Left lung (tissue), 10 donors: ENCODE data around the gene KAT2B. TPM values are rescaled to one million over a fixed set of nuclear protein-coding genes. Genes with fewer than 3 reads are reported as not detected.

Experiments
- ATAC-seq: fragments of 200-7000 bp; cut with Tn5 transposase; one replicate; pipeline ENCODE4 v1.9.1; 2020; ENCODE audit warnings: moderate library complexity
- DNase-seq, 4 donors: peaks; one replicate each; pipeline ENCODE4 v3.0.0-alpha.2; 2013 to 2020
- H3K27ac ChIP-seq, 2 donors: fragments of 200-600 bp; sonication (generic) in 1 of 2; one replicate each; pipeline versions ENCODE4 v1.5.0 to v1.8.0; 2020 to 2021
- H3K27me3 ChIP-seq, 2 donors: fragments of 200-600 bp; sonication (generic) in 1 of 2; one replicate each; pipeline versions ENCODE4 v1.5.0 to v1.8.0; 2020 to 2021
- H3K36me3 ChIP-seq, 2 donors: fragments of 200-600 bp; sonication (generic) in 1 of 2; one replicate each; pipeline versions ENCODE4 v1.5.0 to v1.8.0; 2020 to 2021
- H3K4me1 ChIP-seq, 2 donors: fragments of 200-600 bp; one replicate each; pipeline ENCODE4 v1.8.0; 2021
- H3K4me3 ChIP-seq, 2 donors: fragments of 200-600 bp; sonication (generic) in 1 of 2; one replicate each; pipeline versions ENCODE4 v1.5.0 to v1.8.0; 2020 to 2021; ENCODE audit warnings: mild to moderate bottlenecking in 1 of 2
- H3K9me3 ChIP-seq, 2 donors: fragments of 200-600 bp; sonication (generic) in 1 of 2; one replicate each; pipeline versions ENCODE4 v1.5.0 to v1.8.0; 2020 to 2021
- intact Hi-C, 2 donors: fragments of 100-400 bp; cut with DNase I; formaldehyde crosslinking; loops; one replicate each; pipeline versions ENCODE4 v1.11.2 to v1.14.2; 2022
- polyA plus RNA-seq, 6 donors: library from polyadenylated mRNA; unstranded; fragments of 120-200 nt; gene quantifications; one replicate each; pipeline ENCODE4 v1.2.1, GENCODE V29; 2013; ENCODE audit not compliant: insufficient read length in 6 of 6
- total RNA-seq, 2 donors: library from RNA; stranded (reverse); fragmentation: NEBNext Ultra II Directional; extraction: Animal tissue kit (Norgen Biotek cat#: 25700); gene quantifications; one replicate each; pipeline ENCODE4 v1.2.1, GENCODE V29; 2021
- TF ChIP-seq, protein P1 (sequence below), 2 donors: fragments of 200-600 bp; sonication (generic) in 1 of 2; IDR thresholded peaks; one replicate each; pipeline versions ENCODE4 v1.5.0 to v1.8.0; 2021; ENCODE audit warnings: antibody characterized with exemption in 2 of 2
- donor health status: DM: no; HTN: yes; CAD: no.
- donor health status: DM: no; HTN: no; CAD: no.

KAT2B gene
- total and polyA plus RNA-seq, 8 donors = 26.1 to 48.0 (median 39.9) TPM

DNA sequence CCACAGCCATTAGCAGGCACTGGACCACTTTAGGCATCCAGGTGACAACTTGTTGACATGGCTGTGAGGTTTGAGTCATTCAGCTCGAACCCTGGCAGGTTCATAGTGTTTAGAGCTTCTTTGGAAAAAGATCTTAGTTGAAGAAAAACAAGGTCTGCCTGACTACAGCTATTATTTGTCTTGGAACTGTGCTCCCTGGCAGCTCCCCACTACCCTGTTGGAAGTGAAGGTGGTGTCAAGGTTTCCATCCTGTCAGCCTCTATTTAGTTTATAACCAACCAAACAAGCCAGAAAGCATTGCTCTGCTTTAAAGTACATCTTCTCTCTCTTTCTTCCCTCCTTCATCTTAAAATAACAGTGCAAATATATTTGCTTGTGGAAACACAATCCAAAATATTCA is 56.8 kb downstream of the KAT2B start:
- Histone ChIP-seq H3K36me3 (peaks cover 0 to 18% of the 10 kb centered on the region in 2 donors), H3K9me3 (no peaks in the 10 kb centered on the region), H3K4me1 (peaks cover 0 to 10% of the 10 kb centered on the region in 2 donors), H3K27me3 (no peaks in the 10 kb centered on the region), H3K4me3 (no peak overlapping the region), H3K27ac (peak overlapping the region in 1 of 2 donors; percentile 2)
- TF ChIP-seq, protein P1, sequence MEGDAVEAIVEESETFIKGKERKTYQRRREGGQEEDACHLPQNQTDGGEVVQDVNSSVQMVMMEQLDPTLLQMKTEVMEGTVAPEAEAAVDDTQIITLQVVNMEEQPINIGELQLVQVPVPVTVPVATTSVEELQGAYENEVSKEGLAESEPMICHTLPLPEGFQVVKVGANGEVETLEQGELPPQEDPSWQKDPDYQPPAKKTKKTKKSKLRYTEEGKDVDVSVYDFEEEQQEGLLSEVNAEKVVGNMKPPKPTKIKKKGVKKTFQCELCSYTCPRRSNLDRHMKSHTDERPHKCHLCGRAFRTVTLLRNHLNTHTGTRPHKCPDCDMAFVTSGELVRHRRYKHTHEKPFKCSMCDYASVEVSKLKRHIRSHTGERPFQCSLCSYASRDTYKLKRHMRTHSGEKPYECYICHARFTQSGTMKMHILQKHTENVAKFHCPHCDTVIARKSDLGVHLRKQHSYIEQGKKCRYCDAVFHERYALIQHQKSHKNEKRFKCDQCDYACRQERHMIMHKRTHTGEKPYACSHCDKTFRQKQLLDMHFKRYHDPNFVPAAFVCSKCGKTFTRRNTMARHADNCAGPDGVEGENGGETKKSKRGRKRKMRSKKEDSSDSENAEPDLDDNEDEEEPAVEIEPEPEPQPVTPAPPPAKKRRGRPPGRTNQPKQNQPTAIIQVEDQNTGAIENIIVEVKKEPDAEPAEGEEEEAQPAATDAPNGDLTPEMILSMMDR (IDR thresholded peaks at IDR 0.05) = no peak
- intact Hi-C loops = no loop called here
- DNase-seq (no peak), ATAC-seq (no peak)

DNA sequence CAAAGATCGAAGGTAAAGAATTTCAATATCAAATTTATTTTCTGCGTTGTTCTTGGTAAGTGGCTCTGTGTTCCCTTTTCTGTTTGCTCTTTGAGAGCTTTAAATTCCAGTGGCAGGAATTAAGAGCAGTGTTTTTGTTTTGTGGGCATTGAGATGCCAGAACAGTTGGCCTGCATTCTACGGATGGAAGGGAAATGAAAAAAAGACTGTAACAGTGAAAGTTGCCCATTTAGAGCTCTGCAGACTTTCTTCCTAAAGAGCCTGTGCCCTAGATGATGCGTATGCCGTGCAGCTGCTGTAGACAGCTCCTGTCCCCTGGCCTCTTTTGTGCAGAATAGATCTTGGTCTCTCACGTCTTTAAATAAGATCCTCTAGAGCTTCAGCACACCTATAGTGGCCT is 58.8 kb downstream of the KAT2B start:
- no peak for ATAC-seq
- Histone ChIP-seq H3K27me3 (no peaks in the 10 kb centered on the region), H3K27ac (no peak overlapping the region), H3K4me1 (peaks cover 0 to 10% of the 10 kb centered on the region in 2 donors), H3K36me3 (peaks cover 0 to 18% of the 10 kb centered on the region in 2 donors), H3K9me3 (no peaks in the 10 kb centered on the region), H3K4me3 (no peak overlapping the region)
- TF ChIP-seq, protein P1 (IDR thresholded peaks at IDR 0.05) = no peak
- no peak for DNase-seq
- intact Hi-C loops = no loop called here

DNA sequence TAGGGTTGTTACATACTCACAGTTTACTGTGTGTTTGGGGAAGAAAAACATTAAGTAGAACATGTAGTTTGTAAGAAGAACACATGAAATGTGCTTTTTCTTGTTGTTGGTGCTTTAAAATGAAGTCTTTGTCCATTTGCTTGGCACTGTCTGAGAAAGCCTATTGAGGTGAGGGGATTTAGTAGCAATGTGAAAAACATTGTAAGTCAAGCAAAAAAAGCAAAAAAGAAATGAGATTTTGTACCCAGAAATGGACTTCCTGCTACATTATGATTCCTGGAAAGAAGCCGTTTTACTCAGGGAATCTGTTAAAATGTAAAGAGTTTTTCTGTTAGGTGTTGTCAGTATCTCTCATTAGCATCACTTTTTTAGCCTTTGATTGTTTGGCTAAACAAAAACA is 59.9 kb downstream of the KAT2B start:
- Histone ChIP-seq H3K27me3 (no peaks in the 10 kb centered on the region), H3K36me3 (peaks cover 0 to 17% of the 10 kb centered on the region in 2 donors), H3K4me3 (no peak overlapping the region), H3K4me1 (peaks cover 0 to 10% of the 10 kb centered on the region in 2 donors), H3K9me3 (no peaks in the 10 kb centered on the region), H3K27ac (no peak overlapping the region)
- intact Hi-C loops = no loop called here
- TF ChIP-seq, protein P1 (IDR thresholded peaks at IDR 0.05) = no peak
- ATAC-seq (no peak), DNase-seq (no peak)

DNA sequence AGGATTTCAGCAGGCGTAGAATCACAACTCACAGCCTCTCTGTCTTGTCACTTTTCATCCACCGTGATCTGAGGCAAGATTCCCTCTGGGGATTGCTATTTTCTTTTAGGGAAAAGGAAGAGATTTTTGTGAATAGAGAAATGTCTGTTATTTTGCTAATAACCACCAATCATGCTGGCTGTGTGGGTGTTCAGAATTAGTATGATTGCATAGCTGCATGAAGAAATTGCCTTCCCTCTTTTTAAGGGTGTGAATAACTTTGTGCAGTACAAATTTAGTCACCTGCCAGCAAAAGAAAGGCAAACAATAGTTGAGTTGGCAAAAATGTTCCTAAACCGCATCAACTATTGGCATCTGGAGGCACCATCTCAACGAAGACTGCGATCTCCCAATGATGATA is 60.8 kb downstream of the KAT2B start:
- Histone ChIP-seq H3K36me3 (peaks cover 0 to 8% of the 10 kb centered on the region in 2 donors), H3K4me1 (peaks cover 0 to 6% of the 10 kb centered on the region in 2 donors), H3K4me3 (no peak overlapping the region), H3K27ac (no peak overlapping the region), H3K27me3 (no peaks in the 10 kb centered on the region), H3K9me3 (no peaks in the 10 kb centered on the region)
- intact Hi-C loops = no loop called here
- TF ChIP-seq, protein P1 (IDR thresholded peaks at IDR 0.05) = no peak
- DNase-seq (no peak), ATAC-seq (no peak)

DNA sequence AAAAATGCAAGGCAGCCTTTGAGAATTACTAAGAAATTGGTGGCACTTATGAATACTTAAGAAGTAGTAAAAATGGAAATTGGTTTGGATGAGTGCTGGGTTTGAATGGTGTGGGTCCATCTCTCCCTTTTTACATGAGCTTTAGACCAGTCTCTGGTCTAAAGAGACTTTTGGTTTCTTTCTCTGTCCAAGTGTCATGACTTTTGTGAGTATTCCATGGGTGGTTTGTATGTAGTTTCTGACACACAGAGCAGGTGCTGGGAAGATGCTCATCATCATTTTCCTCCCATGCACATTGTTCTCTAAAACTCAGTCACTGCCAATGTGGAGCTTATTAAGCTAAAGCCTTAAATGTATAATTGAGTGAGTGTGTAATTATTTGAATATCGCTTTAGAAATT is 63.5 kb downstream of the KAT2B start:
- Histone ChIP-seq H3K27ac (no peak overlapping the region), H3K36me3 (peaks cover 0 to 7% of the 10 kb centered on the region in 2 donors), H3K4me1 (peaks cover 0 to 5% of the 10 kb centered on the region in 2 donors), H3K4me3 (no peak overlapping the region), H3K9me3 (no peaks in the 10 kb centered on the region), H3K27me3 (no peaks in the 10 kb centered on the region)
- ATAC-seq (no peak), DNase-seq (no peak)
- TF ChIP-seq, protein P1 (IDR thresholded peaks at IDR 0.05) = no peak
- intact Hi-C loops = no loop called here
